Liver (tissue), 9 donors: ENCODE measurements around the gene THSD7B. TPM values are rescaled to one million over a fixed set of nuclear protein-coding genes. Genes with fewer than 3 reads are reported as not detected.

Experiments used
- DNase-seq: peaks from one replicate; pipeline ENCODE4 v3.0.0-alpha.2; 2017; ENCODE audit warnings: low spot score
- H3K27ac ChIP-seq, 2 donors: one replicate each; pipeline ENCODE4 v1.7.0; 2013; ENCODE audit warnings: inconsistent platforms in 2 of 2, low read length in 2 of 2, control low read depth in 1 of 2, low read depth in 1 of 2, mild to moderate bottlenecking in 1 of 2
- H3K27me3 ChIP-seq, 4 donors: one replicate each; pipeline versions ENCODE4 v1.6.1 to v1.7.0; 2013; ENCODE audit warnings: low read length in 3 of 4, inconsistent platforms in 1 of 4, mild to moderate bottlenecking in 1 of 4, moderate library complexity in 1 of 4; ENCODE audit not compliant: control insufficient read depth in 4 of 4, insufficient read depth in 4 of 4
- H3K36me3 ChIP-seq, 4 donors: one replicate each; pipeline versions ENCODE4 v1.6.1 to v1.7.0; 2013; ENCODE audit warnings: low read length in 3 of 4, mild to moderate bottlenecking in 3 of 4, low read depth in 1 of 4, moderate library complexity in 1 of 4; ENCODE audit not compliant: control insufficient read depth in 4 of 4, insufficient read depth in 3 of 4
- H3K4me1 ChIP-seq, 4 donors: one replicate each; pipeline versions ENCODE4 v1.6.1 to v1.7.0; 2013; ENCODE audit warnings: low read length in 3 of 4, mild to moderate bottlenecking in 3 of 4, moderate library complexity in 1 of 4; ENCODE audit not compliant: control insufficient read depth in 4 of 4, insufficient read depth in 4 of 4
- H3K4me3 ChIP-seq, 3 donors: one replicate each; pipeline versions ENCODE4 v1.6.1 to v1.7.0; 2013; ENCODE audit warnings: low read length in 3 of 3, control low read depth in 1 of 3, low read depth in 1 of 3, mild to moderate bottlenecking in 1 of 3
- H3K9ac ChIP-seq, 2 donors: one replicate each; pipeline ENCODE4 v1.7.0; 2013; ENCODE audit warnings: low read length in 2 of 2, mild to moderate bottlenecking in 2 of 2, moderate library complexity in 2 of 2, control low read depth in 1 of 2, low read depth in 1 of 2
- H3K9me3 ChIP-seq, 4 donors: one replicate each; pipeline versions ENCODE4 v1.6.1 to v1.7.0; 2013; ENCODE audit warnings: low read length in 3 of 4; ENCODE audit not compliant: control insufficient read depth in 4 of 4
- EGR1 ChIP-seq, 2 donors: IDR thresholded peaks; 2 replicates each; pipeline ENCODE4 v1.6.1; 2016 to 2018; ENCODE audit warnings: antibody characterized with exemption in 2 of 2, low read depth in 2 of 2
- FOXA1 ChIP-seq: IDR thresholded peaks from 2 replicates; pipeline ENCODE4 v1.6.1; 2016; ENCODE audit warnings: antibody characterized with exemption
- FOXA2 ChIP-seq: IDR thresholded peaks from 2 replicates; pipeline ENCODE4 v1.6.1; 2016; ENCODE audit warnings: antibody characterized with exemption
- GABPA ChIP-seq, 2 donors: IDR thresholded peaks in 1 of 2; conservative IDR thresholded peaks in 1 of 2; 2 replicates each; pipeline ENCODE4 v1.6.1; 2016; ENCODE audit warnings: antibody characterized with exemption in 2 of 2, mild to moderate bottlenecking in 1 of 2, moderate library complexity in 1 of 2
- HNF4A ChIP-seq, 2 donors: conservative IDR thresholded peaks; 2 replicates each; pipeline ENCODE4 v1.6.1; 2016; ENCODE audit warnings: antibody characterized with exemption in 2 of 2, mild to moderate bottlenecking in 2 of 2
- HNF4G ChIP-seq: IDR thresholded peaks from 2 replicates; pipeline ENCODE4 v1.6.1; 2016; ENCODE audit warnings: antibody characterized with exemption
- JUND ChIP-seq, 2 donors: IDR thresholded peaks; 2 replicates each; pipeline ENCODE4 v1.6.1; 2016; ENCODE audit warnings: antibody characterized with exemption in 2 of 2
- NR2F2 ChIP-seq: IDR thresholded peaks from 2 replicates; pipeline ENCODE4 v1.6.1; 2016; ENCODE audit warnings: antibody characterized with exemption
- RAD21 ChIP-seq, 2 donors: IDR thresholded peaks; 2 replicates each; pipeline ENCODE4 v1.6.1; 2016; ENCODE audit warnings: antibody characterized with exemption in 2 of 2, mild to moderate bottlenecking in 2 of 2
- RXRA ChIP-seq, 2 donors: IDR thresholded peaks; 2 replicates each; pipeline ENCODE4 v1.6.1; 2017 to 2018; ENCODE audit warnings: antibody characterized with exemption in 2 of 2, mild to moderate bottlenecking in 1 of 2
- SP1 ChIP-seq: IDR thresholded peaks from 2 replicates; pipeline ENCODE4 v1.6.1; 2018; ENCODE audit warnings: antibody characterized with exemption, mild to moderate bottlenecking
- TAF1 ChIP-seq: conservative IDR thresholded peaks from 2 replicates; pipeline ENCODE4 v1.6.1; 2016; ENCODE audit warnings: antibody characterized with exemption, mild to moderate bottlenecking
- YY1 ChIP-seq: IDR thresholded peaks from 2 replicates; pipeline ENCODE4 v1.6.1; 2016; ENCODE audit warnings: antibody characterized with exemption, mild to moderate bottlenecking
- ZBTB33 ChIP-seq: IDR thresholded peaks from 2 replicates; pipeline ENCODE4 v1.6.1; 2016; ENCODE audit warnings: antibody characterized with exemption
- WGBS: extraction: QIAGEN DNeasy Blood & Tissue Kit; methylation state at CpG from one replicate; pipeline ENCODE4 v1.1.7; 2013; 5-methylcytosine and 5-hydroxymethylcytosine counted together
- polyA plus RNA-seq, 2 donors: library from polyadenylated mRNA; stranded (reverse) in 1 of 2; unstranded in 1 of 2; fragments of 200-250 nt in 1 of 2; fragments of >200 nt in 1 of 2; fragmentation: Nextera tagmentation in 1 of 2; extraction: Ambion mirVana in 1 of 2; gene quantifications; one replicate each; pipeline versions ENCODE4 v1.2.1 to v1.2.3, GENCODE V29; 2013 to 2015
- total RNA-seq, 2 donors: library from RNA; depleted of rRNA; stranded (reverse); fragments of >200 nt; gene quantifications; one replicate each; pipeline ENCODE4 v1.2.3, GENCODE V29; 2014
- TF ChIP-seq, protein P1 (sequence below): IDR thresholded peaks from 2 replicates; pipeline ENCODE4 v1.6.1; 2016; ENCODE audit warnings: antibody characterized with exemption
- TF ChIP-seq, protein P2 (sequence below): IDR thresholded peaks from 2 replicates; pipeline ENCODE4 v1.6.1; 2016; ENCODE audit warnings: antibody characterized with exemption, mild to moderate bottlenecking
- donor health status: healthy.
- donor health status: healthy.
- donor health status: healthy.
- donor health status: healthy.
- donor health status: healthy.

THSD7B gene
- total and polyA plus RNA-seq, 4 donors: 0.01 to 0.75 (median 0.42) TPM; not detected in 1

GRCh38 chr2:137138263-137138662 is 372.9 kb downstream of the THSD7B start:
- TF ChIP-seq GABPA (IDR thresholded peaks at IDR 0.05 in 1 of 2, conservative IDR thresholded peaks at IDR 0.05 in 1 of 2) (no peak), TAF1 (no peak), FOXA2 (no peak), HNF4G (no peak), EGR1 (IDR thresholded peaks at IDR 0.05; ENCODE audit: low read depth in 2 of 2) (no peak), RXRA (IDR thresholded peaks at IDR 0.05) (no peak), FOXA1 (no peak), NR2F2 (no peak), ZBTB33 (no peak), SP1 (no peak), JUND (IDR thresholded peaks at IDR 0.05) (no peak), RAD21 (IDR thresholded peaks at IDR 0.05) (no peak)
- TF ChIP-seq, protein P1, sequence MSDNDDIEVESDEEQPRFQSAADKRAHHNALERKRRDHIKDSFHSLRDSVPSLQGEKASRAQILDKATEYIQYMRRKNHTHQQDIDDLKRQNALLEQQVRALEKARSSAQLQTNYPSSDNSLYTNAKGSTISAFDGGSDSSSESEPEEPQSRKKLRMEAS: no peak
- no peak overlapping the region for H3K9ac ChIP-seq
- H3K27me3 ChIP-seq: peaks cover 0 to 5% (median 0%) of the 10 kb centered on the region in 4 donors
- H3K4me1 ChIP-seq: no peaks in the 10 kb centered on the region
- no peaks in the 10 kb centered on the region for H3K9me3 ChIP-seq
- DNase-seq: no peak
- no peak overlapping the region for H3K27ac ChIP-seq
- H3K36me3 ChIP-seq: no peaks in the 10 kb centered on the region
- H3K4me3 ChIP-seq: no peak overlapping the region

DNA sequence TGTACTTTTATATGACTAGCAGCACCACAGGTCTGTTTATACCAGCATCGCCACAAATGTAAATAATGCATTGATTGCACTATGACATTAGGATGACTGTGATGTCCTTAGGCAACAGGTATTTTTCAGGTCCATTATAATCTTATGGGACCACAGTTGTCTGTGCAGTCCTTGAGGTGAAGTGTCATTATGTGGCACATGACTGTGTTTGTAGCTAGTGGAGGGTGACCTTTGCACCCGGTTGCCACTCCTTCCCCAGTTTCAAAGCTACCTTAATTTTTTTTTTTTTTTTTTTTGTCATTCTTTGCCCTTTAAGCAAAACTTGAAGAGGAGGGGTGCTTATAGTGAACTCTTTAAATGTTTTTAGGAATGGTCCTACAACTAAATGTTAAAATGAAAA is 386.4 kb downstream of the THSD7B start:
- Histone ChIP-seq H3K4me1 (no peaks in the 10 kb centered on the region), H3K9ac (no peak overlapping the region), H3K27ac (no peak overlapping the region), H3K9me3 (no peaks in the 10 kb centered on the region), H3K4me3 (no peak overlapping the region), H3K36me3 (no peaks in the 10 kb centered on the region), H3K27me3 (no peaks in the 10 kb centered on the region)
- DNase-seq: no peak
- no peak for TF ChIP-seq RAD21 (IDR thresholded peaks at IDR 0.05)
- TF ChIP-seq YY1: no peak
- TF ChIP-seq, protein P2, sequence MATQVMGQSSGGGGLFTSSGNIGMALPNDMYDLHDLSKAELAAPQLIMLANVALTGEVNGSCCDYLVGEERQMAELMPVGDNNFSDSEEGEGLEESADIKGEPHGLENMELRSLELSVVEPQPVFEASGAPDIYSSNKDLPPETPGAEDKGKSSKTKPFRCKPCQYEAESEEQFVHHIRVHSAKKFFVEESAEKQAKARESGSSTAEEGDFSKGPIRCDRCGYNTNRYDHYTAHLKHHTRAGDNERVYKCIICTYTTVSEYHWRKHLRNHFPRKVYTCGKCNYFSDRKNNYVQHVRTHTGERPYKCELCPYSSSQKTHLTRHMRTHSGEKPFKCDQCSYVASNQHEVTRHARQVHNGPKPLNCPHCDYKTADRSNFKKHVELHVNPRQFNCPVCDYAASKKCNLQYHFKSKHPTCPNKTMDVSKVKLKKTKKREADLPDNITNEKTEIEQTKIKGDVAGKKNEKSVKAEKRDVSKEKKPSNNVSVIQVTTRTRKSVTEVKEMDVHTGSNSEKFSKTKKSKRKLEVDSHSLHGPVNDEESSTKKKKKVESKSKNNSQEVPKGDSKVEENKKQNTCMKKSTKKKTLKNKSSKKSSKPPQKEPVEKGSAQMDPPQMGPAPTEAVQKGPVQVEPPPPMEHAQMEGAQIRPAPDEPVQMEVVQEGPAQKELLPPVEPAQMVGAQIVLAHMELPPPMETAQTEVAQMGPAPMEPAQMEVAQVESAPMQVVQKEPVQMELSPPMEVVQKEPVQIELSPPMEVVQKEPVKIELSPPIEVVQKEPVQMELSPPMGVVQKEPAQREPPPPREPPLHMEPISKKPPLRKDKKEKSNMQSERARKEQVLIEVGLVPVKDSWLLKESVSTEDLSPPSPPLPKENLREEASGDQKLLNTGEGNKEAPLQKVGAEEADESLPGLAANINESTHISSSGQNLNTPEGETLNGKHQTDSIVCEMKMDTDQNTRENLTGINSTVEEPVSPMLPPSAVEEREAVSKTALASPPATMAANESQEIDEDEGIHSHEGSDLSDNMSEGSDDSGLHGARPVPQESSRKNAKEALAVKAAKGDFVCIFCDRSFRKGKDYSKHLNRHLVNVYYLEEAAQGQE: no peak
- TF ChIP-seq TAF1: no peak
- no peak for TF ChIP-seq SP1
- no peak for TF ChIP-seq EGR1 (IDR thresholded peaks at IDR 0.05; ENCODE audit: low read depth in 2 of 2)
- TF ChIP-seq NR2F2: no peak
- peak in 1 of 2 donors; percentile 9 for TF ChIP-seq HNF4A (conservative IDR thresholded peaks at IDR 0.05)
- 58% methylated on average over 2 of the region's 2 CpGs for WGBS
